Effector memory CD8-positive, alpha-beta T cell (primary cell): ENCODE data around the gene HORMAD2.
"Not testable (repeated sequence)": the region's sequence is repeated elsewhere in the genome, so short reads cannot be mapped to it uniquely, and the experiment has no call there.

Experiments used
- ATAC-seq: fragments of 150-1000 bp; cut with Tn5 transposase; replicated peaks from 2 replicates; pipeline ENCODE4 v1.10.0; 2021; ENCODE audit warnings: mild to moderate bottlenecking, moderate library complexity
- DNase-seq, 3 experiments: peaks; one replicate each; pipeline ENCODE4 v3.0.0; 2021
- H3K27ac Mint-ChIP-seq, 2 donors: one replicate each; pipeline ENCODE4 v1.8.0; 2022; ENCODE audit warnings: mild to moderate bottlenecking in 2 of 2, mixed read lengths in 2 of 2, moderate library complexity in 2 of 2
- H3K27me3 Mint-ChIP-seq, 2 donors: one replicate each; pipeline ENCODE4 v1.8.0; 2022; ENCODE audit warnings: mixed read lengths in 2 of 2
- H3K36me3 Mint-ChIP-seq: one replicate; pipeline ENCODE4 v1.8.0; 2022; ENCODE audit warnings: mild to moderate bottlenecking, moderate library complexity, mixed read lengths; ENCODE audit not compliant: insufficient read depth
- H3K4me1 Mint-ChIP-seq, 2 donors: one replicate each; pipeline ENCODE4 v1.8.0; 2022; ENCODE audit warnings: low read depth in 2 of 2, mixed read lengths in 2 of 2
- H3K4me3 Mint-ChIP-seq, 2 donors: one replicate each; pipeline ENCODE4 v1.8.0; 2022; ENCODE audit warnings: mild to moderate bottlenecking in 2 of 2, mixed read lengths in 2 of 2, moderate library complexity in 2 of 2
- H3K9me3 Mint-ChIP-seq, 2 donors: one replicate each; pipeline ENCODE4 v1.8.0; 2022; ENCODE audit warnings: mixed read lengths in 2 of 2

Gene HORMAD2

DNA sequence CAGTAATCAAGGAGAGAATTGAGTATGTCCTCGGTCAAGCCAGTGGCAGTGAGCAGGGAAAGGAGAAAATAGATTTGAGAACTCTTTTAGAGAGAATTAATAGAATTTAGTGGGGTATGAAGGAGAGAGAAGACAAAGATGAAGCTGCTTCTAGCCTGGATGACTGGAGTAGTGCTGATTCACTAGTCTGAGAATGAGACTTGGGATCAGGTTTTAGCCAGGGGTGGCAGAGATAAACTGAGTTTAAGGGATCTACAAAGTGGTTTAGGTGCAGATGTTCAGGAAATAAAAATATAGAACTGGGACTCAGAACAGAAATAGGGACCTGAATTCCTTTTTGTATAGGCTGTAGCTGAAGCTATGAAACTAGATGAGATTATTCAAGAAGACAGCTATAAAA lies 17.6 kb downstream of the HORMAD2 start:
- Mint-ChIP-seq H3K4me1 (peaks cover 5 to 7% of the 10 kb centered on the region in 2 donors), H3K27ac (no peak overlapping the region), H3K27me3 (peaks cover 4 to 23% of the 10 kb centered on the region in 2 donors), H3K9me3 (no peaks in the 10 kb centered on the region), H3K4me3 (no peak overlapping the region), H3K36me3 (no peaks in the 10 kb centered on the region)
- ATAC-seq (no peak), DNase-seq (no peak)

- H3K36me3 Mint-ChIP-seq, H3K27me3 Mint-ChIP-seq, H3K4me3 Mint-ChIP-seq, ATAC-seq, DNase-seq, H3K4me1 Mint-ChIP-seq, H3K9me3 Mint-ChIP-seq, H3K27ac Mint-ChIP-seq: not testable (repeated sequence)
These were observed 20.5 kb downstream of the HORMAD2 start for GRCh38 chr22:30100770-30101169.

DNA sequence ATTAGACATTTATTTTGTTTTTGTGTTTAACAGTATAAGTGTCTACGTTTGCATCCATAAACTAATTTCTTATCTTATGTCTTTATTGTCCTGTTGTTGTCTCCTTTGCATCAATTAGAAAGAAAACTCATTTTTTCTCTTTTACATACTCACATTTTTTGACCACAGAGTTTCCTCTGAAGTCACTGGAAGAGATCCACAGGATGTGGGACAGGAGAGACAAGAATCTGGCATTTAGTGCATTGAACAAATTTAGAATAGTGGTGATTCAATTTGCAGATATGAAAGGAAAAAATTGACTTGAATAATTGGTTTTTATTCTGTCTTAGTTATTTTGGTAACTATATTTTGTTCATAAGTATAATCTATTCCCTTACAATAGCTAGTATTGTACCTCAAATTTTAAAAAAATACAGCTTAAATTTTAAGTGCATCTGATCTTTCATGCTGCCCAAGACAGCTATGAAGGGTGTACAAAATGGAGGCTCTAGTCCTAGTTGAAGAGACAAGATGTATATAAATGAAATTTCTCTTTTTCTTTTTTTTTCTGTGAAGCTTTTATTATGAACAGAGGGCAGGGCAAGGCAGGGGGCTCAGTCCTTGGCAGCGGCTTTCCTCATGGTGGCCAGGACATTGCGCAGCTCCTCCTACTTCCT lies 24.4 kb downstream of the HORMAD2 start:
- peaks cover 7 to 9% of the 10 kb centered on the region in 2 donors for H3K27me3 Mint-ChIP-seq
- no peak overlapping the region for H3K4me3 Mint-ChIP-seq
- ATAC-seq (peak; percentile 41), DNase-seq (no peak)
- no peaks in the 10 kb centered on the region for H3K36me3 Mint-ChIP-seq
- H3K9me3 Mint-ChIP-seq, result no peaks in the 10 kb centered on the region
- H3K4me1 Mint-ChIP-seq, result peaks cover 7 to 8% of the 10 kb centered on the region in 2 donors
- H3K27ac Mint-ChIP-seq, result peak overlapping the region in 1 of 2 donors; percentile 41

DNA sequence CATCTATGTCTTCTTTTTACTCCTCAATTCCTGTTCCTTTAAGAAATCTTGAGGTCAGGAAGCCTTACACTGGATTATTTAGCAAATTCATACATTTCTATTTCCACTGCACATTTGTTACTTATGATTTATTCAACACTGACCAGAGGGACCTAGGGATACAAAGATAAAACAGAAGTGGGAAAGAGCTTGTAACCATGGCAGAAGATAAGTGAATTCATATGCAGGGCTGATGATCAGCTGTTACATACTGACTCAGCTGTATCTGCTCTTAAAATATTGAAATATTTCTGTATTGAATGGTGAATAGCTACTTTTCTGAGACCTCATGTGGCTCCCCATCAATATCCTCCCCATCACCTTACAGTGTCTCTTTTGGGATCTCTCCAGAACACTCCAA lies 25.2 kb downstream of the HORMAD2 start:
- Mint-ChIP-seq H3K36me3 (no peaks in the 10 kb centered on the region), H3K4me3 (no peak overlapping the region), H3K4me1 (peaks cover 3 to 6% of the 10 kb centered on the region in 2 donors), H3K27me3 (peaks cover 7 to 9% of the 10 kb centered on the region in 2 donors), H3K27ac (no peak overlapping the region), H3K9me3 (no peaks in the 10 kb centered on the region)
- ATAC-seq (no peak), DNase-seq (no peak)

GRCh38 chr22:30113494-30113893 lies 33.2 kb downstream of the HORMAD2 start:
- Mint-ChIP-seq H3K27ac (no peak overlapping the region), H3K4me1 (peaks cover 0 to 1% of the 10 kb centered on the region in 2 donors), H3K9me3 (no peaks in the 10 kb centered on the region), H3K27me3 (peaks cover 2 to 3% of the 10 kb centered on the region in 2 donors), H3K4me3 (no peak overlapping the region), H3K36me3 (no peaks in the 10 kb centered on the region)
- DNase-seq (no peak), ATAC-seq (no peak)

DNA sequence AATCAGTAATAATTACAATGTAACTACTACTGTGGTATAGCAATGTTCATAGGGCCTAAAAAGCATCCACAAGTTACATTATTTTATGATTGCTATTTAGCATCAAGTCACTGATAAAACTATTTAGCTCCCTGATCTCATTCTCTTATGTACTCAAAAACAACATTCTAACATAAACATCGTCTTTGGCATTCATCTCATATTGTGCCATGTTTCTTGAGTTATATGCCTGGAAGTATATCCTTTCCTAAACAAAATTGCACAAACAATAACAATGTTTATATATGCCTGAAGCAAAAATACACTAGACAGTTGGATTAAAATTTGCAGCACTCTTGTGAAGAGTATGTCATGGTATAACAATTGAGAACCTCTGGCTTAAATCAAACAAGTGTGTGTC lies 34.1 kb downstream of the HORMAD2 start:
- Mint-ChIP-seq H3K4me1 (no peaks in the 10 kb centered on the region), H3K36me3 (no peaks in the 10 kb centered on the region), H3K27me3 (no peaks in the 10 kb centered on the region), H3K4me3 (no peak overlapping the region), H3K27ac (no peak overlapping the region), H3K9me3 (no peaks in the 10 kb centered on the region)
- no peak for DNase-seq
- ATAC-seq, result no peak

DNA sequence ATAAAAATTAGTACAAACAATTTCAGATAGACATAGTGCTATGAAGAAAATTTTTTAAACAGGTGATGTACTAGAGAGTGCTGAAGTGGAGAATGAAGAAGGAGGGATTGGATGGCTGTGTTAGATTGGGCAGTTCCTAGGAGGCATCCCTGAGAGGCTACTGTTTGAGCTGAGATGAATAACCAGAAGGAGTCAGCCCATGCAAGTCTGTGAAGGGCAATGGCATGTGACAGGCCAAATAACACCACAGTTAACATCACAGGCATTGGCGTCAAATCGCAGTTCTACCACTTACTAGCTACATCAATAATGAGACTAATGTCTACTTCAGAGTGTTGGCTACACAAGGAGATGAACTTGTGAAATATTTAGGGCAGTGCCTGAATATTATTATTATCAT lies 35.4 kb downstream of the HORMAD2 start:
- ATAC-seq, result no peak
- no peak for DNase-seq

GRCh38 chr22:30116362-30117117 lies 36.3 kb downstream of the HORMAD2 start:
- H3K4me1 Mint-ChIP-seq, result no peaks in the 10 kb centered on the region
- no peaks in the 10 kb centered on the region for H3K36me3 Mint-ChIP-seq
- H3K9me3 Mint-ChIP-seq, result no peaks in the 10 kb centered on the region
- no peaks in the 10 kb centered on the region for H3K27me3 Mint-ChIP-seq
- no peak overlapping the region for H3K4me3 Mint-ChIP-seq
- DNase-seq (no peak), ATAC-seq (no peak)
- peak overlapping the region in 1 of 2 donors; percentile 8 for H3K27ac Mint-ChIP-seq

More for the DNA sequence above, 35.4 kb downstream of the HORMAD2 start:
- no peaks in the 10 kb centered on the region for H3K4me1 Mint-ChIP-seq
- H3K27me3 Mint-ChIP-seq, result no peaks in the 10 kb centered on the region
- no peaks in the 10 kb centered on the region for H3K9me3 Mint-ChIP-seq
- H3K36me3 Mint-ChIP-seq, result no peaks in the 10 kb centered on the region
- no peak overlapping the region for H3K4me3 Mint-ChIP-seq
- peak overlapping the region in 1 of 2 donors; percentile 8 for H3K27ac Mint-ChIP-seq

- no peaks in the 10 kb centered on the region for H3K27me3 Mint-ChIP-seq
- no peak for ATAC-seq
These were observed 37.0 kb downstream of the HORMAD2 start for GRCh38 chr22:30117256-30117655.

GRCh38 chr22:30118291-30118690 lies 38.0 kb downstream of the HORMAD2 start:
- no peaks in the 10 kb centered on the region for H3K9me3 Mint-ChIP-seq

More at GRCh38 chr22:30117256-30117655, 37.0 kb downstream of the HORMAD2 start:
- DNase-seq, result no peak
- H3K27ac Mint-ChIP-seq, result no peak overlapping the region
- H3K36me3 Mint-ChIP-seq, result no peaks in the 10 kb centered on the region
- H3K4me3 Mint-ChIP-seq, result no peak overlapping the region
- no peaks in the 10 kb centered on the region for H3K4me1 Mint-ChIP-seq
- H3K9me3 Mint-ChIP-seq, result no peaks in the 10 kb centered on the region

GRCh38 chr22:30121960-30122359 lies 41.7 kb downstream of the HORMAD2 start:
- Mint-ChIP-seq H3K4me3 (no peak overlapping the region), H3K27ac (no peak overlapping the region), H3K9me3 (no peaks in the 10 kb centered on the region), H3K36me3 (no peaks in the 10 kb centered on the region), H3K27me3 (no peaks in the 10 kb centered on the region), H3K4me1 (no peaks in the 10 kb centered on the region)
- DNase-seq, result no peak
- no peak for ATAC-seq

More at GRCh38 chr22:30118291-30118690, 38.0 kb downstream of the HORMAD2 start:
- ATAC-seq (no peak), DNase-seq (no peak)
- Mint-ChIP-seq H3K27me3 (no peaks in the 10 kb centered on the region), H3K4me1 (no peaks in the 10 kb centered on the region), H3K36me3 (no peaks in the 10 kb centered on the region), H3K27ac (no peak overlapping the region), H3K4me3 (no peak overlapping the region)

DNA sequence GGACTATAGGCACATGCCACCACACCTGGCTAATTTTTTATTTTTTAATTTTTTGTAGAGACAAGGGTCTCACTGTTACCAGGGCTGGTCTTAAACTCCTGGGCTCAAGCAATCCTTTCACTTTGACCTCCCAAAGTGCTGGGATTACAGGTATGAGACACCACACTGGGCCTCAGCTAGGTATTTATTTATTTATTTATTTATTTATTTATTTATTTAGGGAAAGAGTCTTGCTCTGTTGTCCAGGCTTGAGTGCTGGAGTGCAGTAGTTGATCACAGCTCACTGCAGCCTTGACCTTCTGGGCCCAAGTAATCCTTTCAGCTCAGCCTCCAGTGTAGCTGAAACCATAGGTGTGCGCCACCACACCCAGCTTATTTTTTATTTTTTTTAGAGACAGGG lies 43.2 kb downstream of the HORMAD2 start:
- Mint-ChIP-seq H3K27ac (no peak overlapping the region), H3K4me1 (no peaks in the 10 kb centered on the region), H3K36me3 (no peaks in the 10 kb centered on the region), H3K9me3 (no peaks in the 10 kb centered on the region), H3K27me3 (peaks cover 0 to 7% of the 10 kb centered on the region in 2 donors), H3K4me3 (no peak overlapping the region)
- ATAC-seq (no peak), DNase-seq (no peak)

DNA sequence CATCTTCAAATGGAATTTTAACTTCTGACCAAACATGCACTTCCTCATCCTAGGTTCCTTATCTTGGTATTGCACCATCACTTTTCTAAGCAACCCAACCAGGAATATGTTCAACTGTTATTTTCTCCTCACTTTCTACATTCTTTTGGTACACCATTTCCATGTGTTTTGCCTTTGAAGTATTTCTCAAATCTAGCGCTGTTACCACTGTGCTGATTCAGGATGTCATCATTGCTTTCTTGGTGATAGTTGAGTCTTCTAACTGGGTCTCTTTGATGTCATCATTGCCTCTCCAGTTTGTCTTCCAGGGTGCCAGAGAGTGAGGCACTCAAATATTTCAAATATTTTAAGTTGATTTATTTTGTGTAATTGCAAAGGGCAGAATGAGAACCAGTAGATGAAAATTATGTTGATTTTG lies 47.5 kb downstream of the HORMAD2 start:
- no peaks in the 10 kb centered on the region for H3K9me3 Mint-ChIP-seq
- H3K4me1 Mint-ChIP-seq, result no peaks in the 10 kb centered on the region
- no peak overlapping the region for H3K4me3 Mint-ChIP-seq
- peaks cover 0 to 7% of the 10 kb centered on the region in 2 donors for H3K27me3 Mint-ChIP-seq
- H3K27ac Mint-ChIP-seq, result no peak overlapping the region
- ATAC-seq, result no peak
- no peak for DNase-seq
- H3K36me3 Mint-ChIP-seq, result no peaks in the 10 kb centered on the region

- H3K9me3 Mint-ChIP-seq, result no peaks in the 10 kb centered on the region
These were observed 48.2 kb downstream of the HORMAD2 start for GRCh38 chr22:30128511-30128910.

More at GRCh38 chr22:30128511-30128910, 48.2 kb downstream of the HORMAD2 start:
- Mint-ChIP-seq H3K27ac (no peak overlapping the region), H3K4me3 (no peak overlapping the region), H3K36me3 (no peaks in the 10 kb centered on the region), H3K27me3 (peaks cover 0 to 7% of the 10 kb centered on the region in 2 donors), H3K4me1 (no peaks in the 10 kb centered on the region)
- DNase-seq (no peak), ATAC-seq (no peak)
